GM21717 (cell line): ENCODE results near the gene ADARB1.

Experiments
- ATAC-seq: cut with Tn5 transposase; IDR thresholded peaks from one replicate; pipeline ENCODE4 v1.9.1; 2021; ENCODE audit warnings: mild to moderate bottlenecking, moderate library complexity; ENCODE audit not compliant: unreplicated experiment

Gene ADARB1

GRCh38 chr21:45073301-45074047 is 906 bp upstream of the ADARB1 start:
- ATAC-seq: no peak

GRCh38 chr21:45074818-45075595 is 627 bp downstream of the ADARB1 start:
- no peak for ATAC-seq

- no peak for ATAC-seq
Measured at GRCh38 chr21:45075596-45076244, 1.3 kb downstream of the ADARB1 start.

- no peak for ATAC-seq
Measured at GRCh38 chr21:45076245-45076711, 1.9 kb downstream of the ADARB1 start.

GRCh38 chr21:45078371-45078770 is 4.0 kb downstream of the ADARB1 start:
- no peak for ATAC-seq

- ATAC-seq: no peak
Measured at GRCh38 chr21:45078877-45079281, 4.5 kb downstream of the ADARB1 start.

- no peak for ATAC-seq
Measured at GRCh38 chr21:45079351-45079750, 5.0 kb downstream of the ADARB1 start.

- no peak for ATAC-seq
Measured at GRCh38 chr21:45080232-45080631, 5.9 kb downstream of the ADARB1 start.

GRCh38 chr21:45080639-45081414 is 6.4 kb downstream of the ADARB1 start:
- ATAC-seq: no peak

- ATAC-seq: no peak
Measured at GRCh38 chr21:45081636-45082035, 7.3 kb downstream of the ADARB1 start.

GRCh38 chr21:45082736-45083135 is 8.4 kb downstream of the ADARB1 start:
- no peak for ATAC-seq

GRCh38 chr21:45084121-45084520 is 9.7 kb downstream of the ADARB1 start:
- ATAC-seq: no peak

GRCh38 chr21:45084881-45085536 is 10.6 kb downstream of the ADARB1 start:
- ATAC-seq: no peak

GRCh38 chr21:45085700-45086099 is 11.3 kb downstream of the ADARB1 start:
- ATAC-seq: no peak

GRCh38 chr21:45086337-45086958 is 12.1 kb downstream of the ADARB1 start:
- no peak for ATAC-seq

GRCh38 chr21:45087022-45087823 is 12.8 kb downstream of the ADARB1 start:
- ATAC-seq: no peak

GRCh38 chr21:45088116-45088515 is 13.7 kb downstream of the ADARB1 start:
- ATAC-seq: no peak

GRCh38 chr21:45088729-45089128 is 14.3 kb downstream of the ADARB1 start:
- ATAC-seq: no peak

- no peak for ATAC-seq
Measured at GRCh38 chr21:45089964-45090363, 15.6 kb downstream of the ADARB1 start.
